ENCODE data around the gene KCNG2. TPM values are rescaled to one million over a fixed set of nuclear protein-coding genes. Genes with fewer than 3 reads are reported as not detected.

The KCNG2 gene
- total and polyA plus RNA-seq, 2 of the 8 experiments (the other 6 are each of a cell fraction or from before 2014, with no cell fraction given) = 0.19 to 0.74 TPM

- Histone ChIP-seq H4K5ac (ENCODE audit: insufficient read length, low read depth, low read length) (no peak overlapping the region), H3K9ac (replicated peaks in 1 of 4; ENCODE audit: extremely low read depth in 1 of 4, low read depth in 3 of 4, low read length in 3 of 4) (no peak overlapping the region), H3K56ac (replicated peaks; ENCODE audit: insufficient read length, low read depth, low read length) (no peak overlapping the region), H2BK12ac (ENCODE audit: low read depth, low read length) (no peak overlapping the region), H3K4ac (replicated peaks; ENCODE audit: insufficient read length, low read depth, low read length) (no peak overlapping the region), H3K79me2 (ENCODE audit: control insufficient read depth in 1 of 2, insufficient read depth in 2 of 2, low read length in 2 of 2) (peaks cover 0 to 3% of the 10 kb centered on the region in 2 experiments; a peak in 2 of 4 replicates), H4K20me1 (replicated peaks in 1 of 2; ENCODE audit: control insufficient read depth in 1 of 2, insufficient read depth in 2 of 2, low read length in 2 of 2) (peaks cover 5 to 16% of the 10 kb centered on the region in 2 experiments), H2AFZ (ENCODE audit: low read length) (no peak overlapping the region), H3K27me3 (replicated peaks in 1 of 4; ENCODE audit: control insufficient read depth in 3 of 4, extremely low read depth in 1 of 4, insufficient read depth in 3 of 4, low read length in 3 of 4) (no peaks in the 10 kb centered on the region; a peak in 1 of 7 replicates), H2AK5ac (ENCODE audit: low read depth, low read length) (no peak overlapping the region), H3K79me1 (ENCODE audit: low read depth, low read length) (peaks cover 5% of the 10 kb centered on the region), H3K9me3 (ENCODE audit: insufficient read depth in 2 of 2, low read depth in 1 of 2, low read length in 1 of 2) (no peaks in the 10 kb centered on the region), H4K91ac (replicated peaks; ENCODE audit: insufficient read length, low read length) (no peak overlapping the region), H2BK20ac (ENCODE audit: low read length) (no peak overlapping the region), H3K23ac (ENCODE audit: insufficient read length) (no peak overlapping the region), H3K4me3 (ENCODE audit: extremely low read depth in 1 of 4, insufficient read depth in 2 of 4, low read depth in 3 of 4, low read length in 4 of 4) (no peak overlapping the region), H3K14ac (ENCODE audit: insufficient read length) (no peak overlapping the region), H3K27ac (ENCODE audit: low read depth, low read length) (no peak overlapping the region), H3K4me2 (ENCODE audit: insufficient read depth in 1 of 2, low read depth in 2 of 2, low read length in 2 of 2) (no peak overlapping the region), H2BK120ac (replicated peaks; ENCODE audit: low read depth, low read length) (no peak overlapping the region), H3K36me3 (ENCODE audit: control insufficient read depth in 2 of 4, insufficient read depth in 4 of 4, low read length in 3 of 4) (no peaks in the 10 kb centered on the region; a peak in 1 of 8 replicates), H2BK15ac (ENCODE audit: low read length) (no peak overlapping the region), H3K23me2 (ENCODE audit: low read depth, low read length) (no peaks in the 10 kb centered on the region), H3K18ac (ENCODE audit: extremely low read depth, low read length) (no peak overlapping the region), H2BK5ac (ENCODE audit: low read depth, low read length) (no peak overlapping the region), H4K8ac (ENCODE audit: extremely low read depth, insufficient read depth, low read length) (no peak overlapping the region), H3K4me1 (replicated peaks in 1 of 4; ENCODE audit: control insufficient read depth in 3 of 4, insufficient read depth in 4 of 4, low read length in 3 of 4) (peaks cover 0 to 13% (median 8%) of the 10 kb centered on the region in 4 experiments; a peak in 4 of 7 replicates)
- ChIA-PET POLR2A (ENCODE audit: partially characterized antibody) (interaction anchor here (1.6 to 1.7 kb wide), 2 partner anchors 12 to 27 kb away, joined by 3 to 4 read pairs; no protein-coding TSS in a partner anchor), CTCF (ENCODE audit: partially characterized antibody) (interaction anchor here (1.0 to 1.1 kb wide), 2 partner anchors 32 to 72 kb away, joined by 3 read pairs; no protein-coding TSS in a partner anchor)
- no peak for DNase-seq (ENCODE audit: low read depth in 1 of 2, low spot score in 2 of 2)
- 89% methylated on average over 16 of the region's 17 CpGs; no CpG with 5 or more reads in 1 of the 2 experiments for WGBS, 2 experiments (ENCODE audit: extremely low coverage in 1 of 2, insufficient coverage in 1 of 2, insufficient read length in 1 of 2, insufficient replicate concordance in 2 of 2, low coverage in 1 of 2, low lambda C conversion rate in 2 of 2, missing lambda C conversion rate in 1 of 2)
- FAIRE-seq = no peak
- TF ChIP-seq POLR2AphosphoS5 (IDR thresholded peaks at IDR 0.05; ENCODE audit: low read depth, low read length) (no peak), RAD21 (IDR thresholded peaks at IDR 0.05 in 1 of 2, conservative IDR thresholded peaks at IDR 0.05 in 1 of 2; ENCODE audit: low read depth in 2 of 2, low read length in 2 of 2) (no peak), GTF2F1 (IDR thresholded peaks at IDR 0.05; ENCODE audit: borderline replicate concordance, low read depth, low read length) (no peak), CBX5 (IDR thresholded peaks at IDR 0.05; ENCODE audit: low read depth, low read length) (no peak), MAFK (IDR thresholded peaks at IDR 0.05; ENCODE audit: low read depth, low read length) (no peak), JUND (IDR thresholded peaks at IDR 0.05; ENCODE audit: low read length) (no peak), SP4 (IDR thresholded peaks at IDR 0.05; ENCODE audit: low read length) (no peak), NRF1 (IDR thresholded peaks at IDR 0.05; ENCODE audit: low read depth, low read length) (no peak), BRCA1 (IDR thresholded peaks at IDR 0.05; ENCODE audit: low read depth, low read length) (no peak), GABPA (IDR thresholded peaks at IDR 0.05; ENCODE audit: borderline replicate concordance, insufficient read depth, low read length) (no peak), POLR2A (IDR thresholded peaks at IDR 0.05; ENCODE audit: control extremely low read depth in 1 of 2, low read depth in 2 of 2, low read length in 2 of 2) (no peak)
Observed at GRCh38 chr18:79940814-79941472, 143.2 kb downstream of the KCNG2 start.

All from H1 (cell line).